ENCODE data around the gene LMOD1. TPM values are rescaled to one million over a fixed set of nuclear protein-coding genes. Genes with fewer than 3 reads are reported as not detected.

Gene LMOD1
- polyA plus RNA-seq, 1 of the 3 experiments (the other 2 are of a cell fraction) = 2.7 TPM

DNA sequence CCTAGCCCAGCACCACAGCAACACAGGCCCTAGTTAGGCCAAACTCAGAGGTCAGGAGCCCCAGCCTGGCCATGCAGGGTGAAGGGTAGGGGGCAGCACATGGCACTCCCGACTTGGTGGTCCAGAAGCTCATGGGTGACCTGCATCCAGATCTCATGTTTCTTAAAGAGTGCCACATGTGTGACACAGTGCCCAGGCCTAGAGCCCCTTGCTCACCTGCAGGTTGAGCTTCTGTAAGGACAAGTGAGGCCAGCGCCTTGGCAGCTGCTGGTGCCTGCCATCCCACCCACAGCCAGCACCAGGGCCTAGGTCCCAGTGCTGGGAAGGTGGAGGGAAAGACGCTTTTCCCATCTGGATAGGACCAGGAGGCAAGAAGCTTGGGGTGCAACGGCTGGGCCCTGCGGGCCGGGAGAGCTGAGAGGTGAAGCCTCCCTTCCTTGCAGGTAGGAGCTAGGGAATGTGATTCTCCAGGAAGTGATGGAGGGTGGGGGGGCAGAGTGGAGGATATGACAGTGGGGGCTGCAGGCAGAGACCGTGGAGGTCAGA lies 51.2 kb downstream of the LMOD1 start (continued):
- no peak for TF ChIP-seq GATA2 (CRISPR knock-in tag; IDR thresholded peaks at IDR 0.05)

DNA sequence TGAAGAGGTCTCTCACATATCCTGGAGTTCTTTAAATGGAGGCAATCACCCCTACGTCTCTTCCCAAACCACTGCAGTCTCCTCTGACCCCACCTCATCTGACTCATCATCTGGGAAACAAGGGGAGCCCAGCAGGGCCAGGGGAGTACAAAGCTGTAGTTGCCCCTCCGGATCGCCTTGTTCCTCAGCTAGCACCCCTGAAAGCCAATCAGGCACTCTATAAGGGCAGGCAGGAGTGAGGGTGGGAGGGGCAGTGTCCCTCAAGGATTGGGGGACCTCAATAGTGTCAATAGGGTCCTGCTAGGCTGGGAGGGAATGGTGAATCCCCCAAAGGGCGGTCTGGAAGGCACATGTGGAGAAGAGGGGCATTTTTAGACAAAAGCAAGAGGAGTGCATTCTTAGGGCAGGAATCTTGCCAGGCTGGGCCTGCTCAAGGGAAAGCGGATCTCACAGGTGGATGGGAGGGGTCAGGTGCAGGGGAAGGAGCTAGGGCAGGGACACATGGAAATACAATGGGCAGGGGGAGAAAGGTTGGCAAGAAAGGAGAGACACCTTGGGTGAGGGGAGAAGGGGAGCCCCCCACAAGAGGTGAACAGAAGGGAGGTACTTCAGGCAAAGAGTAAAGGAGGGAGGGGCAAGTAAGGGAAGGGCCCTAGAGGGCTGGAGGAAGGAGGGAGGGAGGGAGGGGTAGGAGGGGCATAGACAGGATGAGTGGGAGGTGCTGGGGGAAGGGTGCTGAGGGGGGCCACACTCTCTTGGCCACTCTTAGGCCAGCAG lies 51.8 kb downstream of the LMOD1 start:
- no peak for TF ChIP-seq MEF2A (IDR thresholded peaks at IDR 0.05; ENCODE audit: borderline replicate concordance, low read depth)
- TF ChIP-seq POLR2AphosphoS5 (IDR thresholded peaks at IDR 0.05; ENCODE audit: low read depth, low read length) = no peak
- TF ChIP-seq NFIC (IDR thresholded peaks at IDR 0.05; ENCODE audit: borderline replicate concordance) = no peak
- no peak for TF ChIP-seq ELF1 (IDR thresholded peaks at IDR 0.05)
- no peak for TF ChIP-seq RXRA (IDR thresholded peaks at IDR 0.05; ENCODE audit: borderline replicate concordance, low read depth)
- TF ChIP-seq, protein P1, sequence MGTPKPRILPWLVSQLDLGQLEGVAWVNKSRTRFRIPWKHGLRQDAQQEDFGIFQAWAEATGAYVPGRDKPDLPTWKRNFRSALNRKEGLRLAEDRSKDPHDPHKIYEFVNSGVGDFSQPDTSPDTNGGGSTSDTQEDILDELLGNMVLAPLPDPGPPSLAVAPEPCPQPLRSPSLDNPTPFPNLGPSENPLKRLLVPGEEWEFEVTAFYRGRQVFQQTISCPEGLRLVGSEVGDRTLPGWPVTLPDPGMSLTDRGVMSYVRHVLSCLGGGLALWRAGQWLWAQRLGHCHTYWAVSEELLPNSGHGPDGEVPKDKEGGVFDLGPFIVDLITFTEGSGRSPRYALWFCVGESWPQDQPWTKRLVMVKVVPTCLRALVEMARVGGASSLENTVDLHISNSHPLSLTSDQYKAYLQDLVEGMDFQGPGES (IDR thresholded peaks at IDR 0.05; ENCODE audit: low read depth, low read length) = no peak
- TF ChIP-seq TCF12 (IDR thresholded peaks at IDR 0.05) = no peak
- TF ChIP-seq, protein P2, sequence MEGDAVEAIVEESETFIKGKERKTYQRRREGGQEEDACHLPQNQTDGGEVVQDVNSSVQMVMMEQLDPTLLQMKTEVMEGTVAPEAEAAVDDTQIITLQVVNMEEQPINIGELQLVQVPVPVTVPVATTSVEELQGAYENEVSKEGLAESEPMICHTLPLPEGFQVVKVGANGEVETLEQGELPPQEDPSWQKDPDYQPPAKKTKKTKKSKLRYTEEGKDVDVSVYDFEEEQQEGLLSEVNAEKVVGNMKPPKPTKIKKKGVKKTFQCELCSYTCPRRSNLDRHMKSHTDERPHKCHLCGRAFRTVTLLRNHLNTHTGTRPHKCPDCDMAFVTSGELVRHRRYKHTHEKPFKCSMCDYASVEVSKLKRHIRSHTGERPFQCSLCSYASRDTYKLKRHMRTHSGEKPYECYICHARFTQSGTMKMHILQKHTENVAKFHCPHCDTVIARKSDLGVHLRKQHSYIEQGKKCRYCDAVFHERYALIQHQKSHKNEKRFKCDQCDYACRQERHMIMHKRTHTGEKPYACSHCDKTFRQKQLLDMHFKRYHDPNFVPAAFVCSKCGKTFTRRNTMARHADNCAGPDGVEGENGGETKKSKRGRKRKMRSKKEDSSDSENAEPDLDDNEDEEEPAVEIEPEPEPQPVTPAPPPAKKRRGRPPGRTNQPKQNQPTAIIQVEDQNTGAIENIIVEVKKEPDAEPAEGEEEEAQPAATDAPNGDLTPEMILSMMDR (IDR thresholded peaks at IDR 0.05) = no peak
- no peak for TF ChIP-seq TAF1 (IDR thresholded peaks at IDR 0.05; ENCODE audit: borderline replicate concordance, low read depth, low read length)
- TF ChIP-seq, protein P3, sequence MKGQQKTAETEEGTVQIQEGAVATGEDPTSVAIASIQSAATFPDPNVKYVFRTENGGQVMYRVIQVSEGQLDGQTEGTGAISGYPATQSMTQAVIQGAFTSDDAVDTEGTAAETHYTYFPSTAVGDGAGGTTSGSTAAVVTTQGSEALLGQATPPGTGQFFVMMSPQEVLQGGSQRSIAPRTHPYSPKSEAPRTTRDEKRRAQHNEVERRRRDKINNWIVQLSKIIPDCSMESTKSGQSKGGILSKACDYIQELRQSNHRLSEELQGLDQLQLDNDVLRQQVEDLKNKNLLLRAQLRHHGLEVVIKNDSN (IDR thresholded peaks at IDR 0.05; ENCODE audit: borderline replicate concordance, low read depth) = no peak
- no peak overlapping the region for H2AFZ ChIP-seq (ENCODE audit: low read depth)
- H3F3A ChIP-seq (replicated peaks; ENCODE audit: insufficient read depth) = peaks cover 13% of the 10 kb centered on the region
- CTCF ChIA-PET = interaction anchor here (1.0 to 14.7 kb wide), 22 partner anchors 9 to 364 kb away, joined by 3 to 344 read pairs (median 20); partner anchors contain the start of genes IPO9, LMOD1, RNPEP and TIMM17A
- H3K9me3 ChIP-seq = no peaks in the 10 kb centered on the region
- DNase-seq = no peak
- 90% methylated on average over 5 of the region's 5 CpGs for WGBS (ENCODE audit: low lambda C conversion rate)
- H3K4me1 ChIP-seq (ENCODE audit: control insufficient read depth in 1 of 2, insufficient read depth in 2 of 2, low read depth in 1 of 2, low read length in 1 of 2) = peaks cover 9 to 16% of the 10 kb centered on the region in 2 experiments; a peak in 2 of 4 replicates
- H3K27ac ChIP-seq (ENCODE audit: low read depth in 2 of 2, low read length in 1 of 2) = no peak overlapping the region
- no peak overlapping the region for H3K4me2 ChIP-seq
- H4K20me1 ChIP-seq (ENCODE audit: insufficient read depth) = no peaks in the 10 kb centered on the region
- H3K4me3 ChIP-seq (ENCODE audit: low read depth in 2 of 2, low read length in 1 of 2) = no peak overlapping the region
- H3K36me3 ChIP-seq (replicated peaks in 1 of 2; ENCODE audit: control insufficient read depth in 1 of 2, insufficient read depth in 2 of 2, low read length in 1 of 2) = peaks cover 0 to 2% of the 10 kb centered on the region in 2 experiments
- no peaks in the 10 kb centered on the region for H3K27me3 ChIP-seq (ENCODE audit: insufficient read depth)
- H3K9ac ChIP-seq = no peak overlapping the region
- H3K9me2 ChIP-seq = no peaks in the 10 kb centered on the region
- POLR2A ChIA-PET = interaction anchor here (1.0 to 1.8 kb wide), 2 partner anchors 61 to 79 kb away, joined by 3 to 5 read pairs; partner anchors contain the start of gene TIMM17A
- H3K79me2 ChIP-seq (ENCODE audit: insufficient read depth) = no peaks in the 10 kb centered on the region
